GM21825 (cell line): Measurements from ENCODE around the gene SZRD1.
A peak's percentile ranks its signal among the peaks of the same experiment; 100 is the strongest.

ENCODE experiments used
- ATAC-seq: cut with Tn5 transposase; IDR thresholded peaks from one replicate; pipeline ENCODE4 v1.9.1; 2021; ENCODE audit warnings: mild to moderate bottlenecking, moderate library complexity; ENCODE audit not compliant: unreplicated experiment

SZRD1 gene

DNA sequence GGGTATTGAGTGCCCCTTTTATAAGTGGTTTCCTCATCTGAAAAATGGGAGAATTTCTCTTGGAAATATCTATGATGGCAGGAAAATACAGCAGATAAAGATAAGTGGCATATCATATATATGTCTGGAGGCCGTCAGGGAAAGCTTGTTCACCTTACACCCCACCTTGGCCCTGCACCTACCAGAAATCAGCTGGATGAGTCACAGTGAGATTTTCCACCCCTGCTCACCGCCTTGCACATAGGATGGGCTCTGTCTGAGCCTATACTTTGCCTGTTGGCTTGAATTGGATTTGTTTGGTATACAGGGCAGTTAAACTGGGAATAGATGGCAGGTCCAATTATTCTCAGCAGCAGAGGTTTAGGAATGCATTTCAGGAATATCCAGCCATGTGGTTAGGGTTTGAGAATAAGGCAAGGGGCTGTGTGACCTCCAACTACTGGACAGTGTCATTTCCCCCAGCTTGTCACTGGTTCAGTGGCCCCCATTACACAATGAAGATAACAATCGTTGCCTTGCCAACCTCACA lies 70.0 kb downstream of the SZRD1 start, which contains the start of gene SPATA21:
Gene SPATA21 (minus strand): TSS at position 479 of the 529 bp plus-strand sequence. CDS start 6,053 bp downstream, outside the sequence.
- no peak for ATAC-seq

GRCh38 chr1:16438516-16438915 lies 71.5 kb downstream of the SZRD1 start:
- no peak for ATAC-seq

GRCh38 chr1:16438924-16439323 lies 71.9 kb downstream of the SZRD1 start:
- ATAC-seq = no peak

DNA sequence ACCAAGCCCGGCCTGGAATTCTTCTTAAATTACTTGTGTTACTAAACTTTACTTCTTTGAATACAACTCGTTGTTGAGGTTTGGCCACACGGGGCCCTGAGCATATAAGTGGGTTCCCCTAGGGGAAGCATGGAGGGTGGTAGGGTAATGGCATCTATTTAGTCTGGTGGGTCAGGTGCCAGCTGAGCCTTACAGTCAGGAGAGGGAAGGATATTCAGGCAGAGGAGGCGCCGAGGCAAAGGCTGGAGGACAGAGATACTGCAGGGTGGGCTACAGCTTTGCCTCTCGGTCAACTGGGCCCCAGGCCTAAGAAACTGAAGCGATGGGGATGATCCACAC lies 73.1 kb downstream of the SZRD1 start:
- peak; percentile 16 for ATAC-seq

GRCh38 chr1:16440470-16441281 lies 73.6 kb downstream of the SZRD1 start, which contains the start of gene NECAP2:
Gene NECAP2 (plus strand): TSS chr1:16440724. CDS start chr1:16440762, 38 bp downstream.
- peak; percentile 85 for ATAC-seq

- peak; percentile 3 for ATAC-seq
Measured at GRCh38 chr1:16441282-16441665, 74.2 kb downstream of the SZRD1 start.

GRCh38 chr1:16442265-16442664 lies 75.2 kb downstream of the SZRD1 start:
- no peak for ATAC-seq

- no peak for ATAC-seq
Measured at GRCh38 chr1:16442941-16443340, 75.9 kb downstream of the SZRD1 start.

DNA sequence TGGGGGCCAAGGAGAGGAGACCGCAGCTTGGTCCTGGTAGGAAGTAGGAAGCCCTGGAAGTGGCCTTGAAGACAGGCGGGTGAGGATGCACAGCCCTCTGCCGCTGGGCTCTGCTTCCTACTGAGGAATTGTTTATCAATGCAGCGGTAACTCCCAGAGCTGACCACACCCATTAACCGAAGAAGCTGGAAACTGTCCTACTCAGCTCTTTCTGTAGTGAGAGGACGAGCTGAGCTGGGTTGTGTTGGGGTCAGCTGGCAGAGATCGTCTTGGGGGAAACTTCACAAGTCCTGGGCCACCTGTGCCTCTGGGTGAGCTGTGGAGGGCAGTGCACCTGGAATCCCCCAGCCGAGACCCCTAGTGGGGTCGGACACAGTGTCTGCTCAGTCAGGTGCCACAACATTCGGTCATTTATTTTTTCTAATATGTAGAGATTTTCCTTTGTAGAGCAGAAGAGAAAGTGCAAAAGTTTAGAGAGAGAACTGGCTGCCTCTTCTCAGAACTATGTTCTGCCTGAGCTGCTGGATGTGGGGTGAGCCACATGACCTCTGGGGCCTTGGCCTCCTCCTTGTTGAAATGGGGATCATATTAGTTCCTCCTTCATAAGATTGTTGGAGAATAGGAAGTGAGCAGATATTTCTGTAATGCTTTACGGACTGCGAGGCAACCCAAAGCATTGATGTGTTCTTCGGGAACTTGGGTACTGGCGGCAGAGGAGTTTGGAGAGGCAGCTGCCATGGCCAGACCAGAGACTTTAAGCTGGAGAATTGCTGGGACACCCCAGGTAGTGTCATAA lies 77.1 kb downstream of the SZRD1 start:
- no peak for ATAC-seq

DNA sequence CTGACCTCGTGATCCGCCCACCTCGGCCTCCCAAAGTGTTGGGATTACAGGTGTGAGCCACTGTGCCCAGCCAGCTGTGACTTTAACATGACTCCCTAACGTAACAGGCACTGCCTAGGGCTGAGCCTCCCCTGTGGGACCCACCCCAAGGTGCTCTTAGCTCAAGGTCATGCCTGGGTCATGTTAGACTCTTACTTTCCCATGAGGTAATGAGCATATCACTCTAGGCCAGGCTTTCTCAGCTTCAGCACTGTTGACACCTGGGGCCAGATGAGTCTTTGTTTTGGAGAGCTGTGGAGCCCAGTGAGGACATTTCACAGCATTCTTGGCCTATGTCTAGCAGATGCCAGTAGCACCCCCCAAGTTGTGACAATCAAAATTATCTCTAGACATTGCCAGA lies 78.0 kb downstream of the SZRD1 start:
- no peak for ATAC-seq

- no peak for ATAC-seq
Measured at GRCh38 chr1:16446116-16446515, 79.1 kb downstream of the SZRD1 start.

DNA sequence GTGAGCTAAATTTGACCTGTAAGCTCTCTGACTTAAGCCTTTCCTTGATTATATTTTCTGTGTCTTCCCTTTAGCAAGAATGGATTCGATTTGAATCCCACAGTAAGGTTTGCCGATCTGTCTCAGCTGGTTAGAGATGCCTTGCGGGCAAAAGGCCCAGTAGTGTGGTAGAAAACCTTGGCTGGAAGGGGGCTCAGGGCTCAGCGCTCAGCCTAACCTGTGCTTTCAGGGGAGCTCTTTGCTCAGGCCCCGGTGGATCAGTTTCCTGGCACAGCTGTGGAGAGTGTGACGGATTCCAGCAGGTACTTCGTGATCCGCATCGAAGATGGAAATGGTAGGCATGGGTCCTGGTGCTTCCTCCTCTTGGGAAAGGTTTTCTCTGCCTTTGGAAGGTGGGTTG lies 80.6 kb downstream of the SZRD1 start:
- no peak for ATAC-seq
